Measurements from ENCODE around the gene SLC39A11.

DNA sequence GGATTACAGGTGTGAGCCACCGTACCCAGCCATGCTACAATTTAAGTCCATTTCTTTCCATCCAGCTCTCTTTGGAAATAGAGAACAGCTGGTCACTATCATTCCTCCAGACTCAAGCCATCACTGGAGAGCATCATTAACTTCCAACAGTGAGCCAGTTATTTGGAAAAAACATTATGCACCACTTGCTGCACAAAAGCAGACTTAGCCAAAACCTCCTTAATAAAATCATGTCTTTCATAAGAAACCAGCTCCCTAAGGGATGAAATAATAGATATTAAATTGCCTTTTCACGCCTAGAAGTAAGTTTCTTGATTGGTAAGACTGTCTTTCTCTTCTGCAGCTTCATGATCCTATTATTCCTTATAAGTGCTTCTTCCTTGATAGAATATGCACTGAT, 17.9 kb downstream of the SLC39A11 start:
- TF ChIP-seq, protein P1, sequence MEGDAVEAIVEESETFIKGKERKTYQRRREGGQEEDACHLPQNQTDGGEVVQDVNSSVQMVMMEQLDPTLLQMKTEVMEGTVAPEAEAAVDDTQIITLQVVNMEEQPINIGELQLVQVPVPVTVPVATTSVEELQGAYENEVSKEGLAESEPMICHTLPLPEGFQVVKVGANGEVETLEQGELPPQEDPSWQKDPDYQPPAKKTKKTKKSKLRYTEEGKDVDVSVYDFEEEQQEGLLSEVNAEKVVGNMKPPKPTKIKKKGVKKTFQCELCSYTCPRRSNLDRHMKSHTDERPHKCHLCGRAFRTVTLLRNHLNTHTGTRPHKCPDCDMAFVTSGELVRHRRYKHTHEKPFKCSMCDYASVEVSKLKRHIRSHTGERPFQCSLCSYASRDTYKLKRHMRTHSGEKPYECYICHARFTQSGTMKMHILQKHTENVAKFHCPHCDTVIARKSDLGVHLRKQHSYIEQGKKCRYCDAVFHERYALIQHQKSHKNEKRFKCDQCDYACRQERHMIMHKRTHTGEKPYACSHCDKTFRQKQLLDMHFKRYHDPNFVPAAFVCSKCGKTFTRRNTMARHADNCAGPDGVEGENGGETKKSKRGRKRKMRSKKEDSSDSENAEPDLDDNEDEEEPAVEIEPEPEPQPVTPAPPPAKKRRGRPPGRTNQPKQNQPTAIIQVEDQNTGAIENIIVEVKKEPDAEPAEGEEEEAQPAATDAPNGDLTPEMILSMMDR (IDR thresholded peaks at IDR 0.05): no peak
- TF ChIP-seq POLR2A (IDR thresholded peaks at IDR 0.05): no peak

All from thyroid gland (tissue), 4 donors.